Stimulated activated CD4-positive, alpha-beta T cell treated with anti-CD3 and anti-CD28 coated beads, TNF-alpha, amount 100 ng/mL, for 48 hours (primary cell): Measurements from ENCODE around the gene PECR.

Experiments used
- DNase-seq, 3 donors: peaks; one replicate each; pipeline ENCODE4 v3.0.0-alpha.2; 2020; ENCODE audit warnings: low read depth in 3 of 3

Gene PECR

GRCh38 chr2:216071111-216071851 is 10.3 kb downstream of the PECR start:
- no peak for DNase-seq

- DNase-seq, result no peak
Measured at GRCh38 chr2:216070195-216070594, 11.4 kb downstream of the PECR start.

- no peak for DNase-seq
Measured at GRCh38 chr2:216069028-216069427, 12.6 kb downstream of the PECR start.

DNA sequence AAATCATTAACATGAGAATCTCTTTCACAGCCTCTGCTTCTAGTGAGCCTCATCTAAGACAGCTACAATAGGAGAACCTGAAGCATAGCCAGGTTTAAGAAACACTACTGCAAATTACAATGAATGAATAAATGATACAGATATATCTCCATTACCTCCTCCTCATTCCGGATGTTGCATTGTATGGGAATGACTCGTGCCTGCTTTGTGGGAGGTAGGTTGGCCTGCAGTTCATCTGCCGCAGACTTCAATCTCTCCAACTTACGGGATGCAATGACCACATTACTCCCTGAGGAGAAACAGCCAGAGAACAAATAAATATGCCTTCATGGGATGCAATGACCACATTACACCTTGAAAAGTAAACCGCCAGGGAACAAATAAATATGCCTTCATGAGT is 15.4 kb downstream of the PECR start:
- no peak for DNase-seq

DNA sequence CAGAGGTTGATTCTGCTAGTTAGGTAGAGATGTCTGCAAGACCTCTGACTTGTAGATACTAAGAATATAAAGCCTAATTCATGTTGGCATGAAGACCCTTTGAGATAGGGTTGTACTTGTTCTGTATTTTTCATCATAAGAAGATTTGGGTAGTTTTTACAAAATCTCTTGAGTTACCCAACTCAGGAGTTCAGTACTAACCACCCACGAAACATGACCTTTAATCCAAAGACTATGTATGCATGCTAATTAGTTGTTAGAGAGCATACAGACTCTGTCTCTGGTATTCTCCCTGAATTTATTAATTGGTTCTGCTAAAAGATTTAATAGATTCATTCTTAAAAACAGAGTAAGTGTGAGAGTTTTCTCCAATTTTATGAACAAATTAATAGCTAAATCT is 16.9 kb downstream of the PECR start:
- DNase-seq, result no peak

DNA sequence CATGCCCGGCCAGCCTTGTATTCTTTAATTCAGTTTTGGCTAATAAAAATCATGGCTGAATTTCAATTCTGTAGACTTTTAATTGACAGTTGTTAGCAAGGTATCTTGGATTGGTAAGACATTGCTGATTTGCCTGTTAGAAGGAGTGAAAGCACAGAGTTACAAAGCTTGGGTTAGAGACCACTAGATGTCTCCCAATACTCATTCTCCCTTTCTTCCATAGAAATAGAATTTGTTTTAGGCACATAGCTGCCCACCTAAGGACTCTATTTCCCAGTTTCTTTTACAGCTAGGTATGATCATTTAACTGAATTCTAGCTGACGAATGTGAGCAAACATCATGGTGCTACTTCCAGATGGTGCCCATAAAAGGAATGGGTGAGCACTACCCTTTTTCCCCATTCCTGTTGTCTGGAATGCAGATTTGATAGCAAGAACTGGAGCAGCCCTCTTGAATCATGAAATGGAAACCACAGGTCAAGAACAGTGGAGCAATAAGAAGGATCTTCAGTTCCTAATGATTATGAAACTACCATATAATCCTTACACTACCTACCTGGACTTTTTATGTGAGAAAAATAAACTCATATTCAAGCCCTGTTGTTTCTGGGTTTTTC is 17.5 kb downstream of the PECR start:
- no peak for DNase-seq

DNA sequence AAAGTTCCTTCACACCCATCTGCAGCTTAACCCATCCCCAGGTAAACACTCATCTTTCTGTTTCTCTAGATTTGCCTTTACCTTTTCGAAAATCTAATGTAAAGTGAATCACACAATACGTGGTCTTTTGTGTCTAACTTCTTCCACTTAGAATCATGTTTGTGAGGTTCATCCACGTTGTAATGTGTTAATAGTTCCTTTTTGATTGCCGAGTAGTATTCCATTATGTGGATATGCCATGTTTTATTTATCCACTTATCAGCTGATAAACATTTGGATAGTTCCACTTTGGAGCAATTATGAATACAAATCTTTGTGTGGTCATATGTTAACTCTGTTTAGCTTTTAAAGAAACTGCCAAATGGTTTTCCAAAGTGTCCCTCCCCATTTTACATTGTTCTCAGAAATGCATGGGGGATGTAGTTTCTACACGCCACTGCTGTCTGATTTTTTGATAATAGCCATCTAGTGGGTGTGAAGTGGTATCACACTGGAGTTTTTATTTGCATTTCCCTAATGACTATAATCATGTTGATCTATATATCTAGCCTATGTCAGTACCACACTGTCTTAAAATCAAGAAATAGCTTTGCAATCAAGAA is 22.3 kb downstream of the PECR start:
- no peak for DNase-seq

DNA sequence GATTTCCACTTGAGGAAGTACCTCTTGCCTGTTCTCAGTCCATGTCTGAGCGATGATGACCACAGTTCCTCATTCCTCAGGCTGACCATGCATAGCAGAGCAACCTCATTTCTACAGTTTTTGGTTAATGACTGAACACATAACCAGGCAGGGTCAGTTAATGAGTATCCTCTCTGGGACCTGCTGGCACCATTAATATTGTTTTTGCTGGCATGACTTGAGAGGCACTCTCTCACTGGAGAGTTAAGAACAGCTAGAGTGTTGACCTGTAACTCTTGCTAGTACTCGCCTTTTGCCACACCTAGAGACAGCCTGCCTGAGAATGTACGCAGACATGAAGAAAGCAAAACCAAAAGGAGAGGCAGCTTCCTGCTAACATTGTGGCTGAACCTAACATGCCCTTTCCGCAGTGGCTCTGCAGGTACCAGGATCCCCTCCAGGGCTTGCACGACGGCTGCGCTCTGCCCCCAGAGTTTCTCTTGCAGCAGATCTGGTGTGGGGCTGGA is 23.9 kb downstream of the PECR start:
- peak in 2 of 3 donors; percentile 12 to 31 for DNase-seq

DNA sequence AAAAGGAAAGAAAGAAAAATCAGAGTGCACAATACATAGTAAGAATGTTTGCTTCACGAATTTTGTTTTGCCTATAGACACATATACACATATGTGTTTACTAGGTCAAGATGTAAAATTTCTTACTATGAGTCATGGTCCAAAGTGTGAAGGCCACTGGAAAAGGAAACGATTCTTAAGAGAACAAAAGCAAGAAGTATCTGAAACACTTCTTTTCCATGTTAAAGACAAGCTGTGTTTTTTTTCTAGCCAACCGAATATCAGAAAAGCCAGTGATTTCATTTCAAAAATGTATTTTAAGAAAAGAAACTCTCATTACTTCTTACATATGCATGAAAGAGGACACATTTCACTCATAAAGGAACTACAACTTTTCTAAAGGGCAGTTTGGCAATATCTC is 24.9 kb downstream of the PECR start:
- no peak for DNase-seq

DNA sequence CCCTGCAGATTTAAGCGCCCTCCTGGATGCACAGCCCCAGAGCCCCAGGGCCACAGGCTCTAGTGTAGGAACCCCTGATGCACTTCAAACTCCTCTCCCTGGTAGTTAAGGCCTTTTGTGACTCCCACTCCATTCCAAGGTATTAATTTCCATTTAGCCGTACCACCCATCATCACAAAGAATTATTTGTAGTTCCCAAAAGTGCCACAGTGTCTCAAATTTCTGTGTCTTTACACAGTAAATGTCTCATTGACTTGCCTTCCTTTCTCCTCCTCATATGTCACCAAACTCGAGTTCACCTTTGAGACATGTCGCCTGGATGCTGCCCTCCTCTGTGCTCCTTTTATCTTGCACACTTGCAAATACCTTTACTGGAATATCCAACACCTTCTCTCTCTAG is 25.9 kb downstream of the PECR start:
- no peak for DNase-seq

GRCh38 chr2:216052420-216052819 is 29.2 kb downstream of the PECR start:
- no peak for DNase-seq

DNA sequence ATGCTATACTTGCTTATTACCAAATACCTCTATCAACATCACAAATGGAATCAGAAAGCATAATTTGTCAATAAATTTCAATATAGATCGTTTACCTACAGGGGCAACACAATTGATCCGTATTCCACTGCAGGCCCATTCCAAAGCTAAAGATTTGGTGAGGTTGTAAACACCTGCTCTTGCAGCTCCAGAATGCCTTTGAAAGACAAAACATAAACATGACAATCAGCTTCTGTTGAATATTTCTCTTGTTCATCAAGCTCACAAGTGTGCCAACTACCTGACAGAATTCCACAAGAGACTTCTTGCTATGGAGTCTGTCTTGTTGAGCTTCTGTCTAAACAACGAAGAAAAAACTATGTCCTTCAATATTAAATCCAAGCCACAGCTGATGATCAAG is 30.3 kb downstream of the PECR start:
- no peak for DNase-seq

DNA sequence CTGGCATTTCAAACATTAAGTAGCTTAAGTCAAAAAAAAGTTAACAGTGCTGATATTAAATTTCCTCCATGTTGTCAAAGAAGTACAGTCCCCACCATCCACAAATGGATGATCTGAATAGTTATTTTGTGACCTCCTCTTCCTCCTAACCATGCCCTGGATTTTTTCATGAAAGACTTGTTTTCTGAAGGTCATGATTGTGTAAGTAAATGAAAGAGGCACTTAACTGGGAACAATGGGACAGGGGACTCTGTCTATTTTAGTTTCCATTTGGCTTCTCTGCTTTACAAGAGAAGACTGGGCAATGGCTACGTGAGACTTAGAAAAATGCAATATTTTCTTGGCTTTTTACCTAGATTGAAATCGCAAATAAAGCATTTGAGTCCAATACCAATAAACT is 32.2 kb downstream of the PECR start:
- DNase-seq, result no peak

DNA sequence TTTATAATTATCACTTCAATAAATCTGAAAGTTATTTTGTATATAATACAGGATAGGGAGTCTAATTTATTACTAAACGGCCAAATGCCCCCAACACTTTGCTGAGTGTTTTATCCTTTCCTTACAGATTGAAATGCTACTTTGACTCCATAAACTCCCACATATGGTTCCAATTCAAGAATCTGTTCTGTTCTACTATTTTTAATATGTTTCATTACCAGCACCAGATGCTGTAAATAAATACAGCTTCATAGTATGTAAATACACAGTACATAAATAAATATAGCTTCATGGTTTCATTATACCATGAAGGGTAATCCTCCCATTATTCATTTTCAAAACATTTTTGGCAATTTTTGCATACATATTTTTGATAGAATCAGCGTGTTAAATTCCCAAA is 34.2 kb downstream of the PECR start:
- DNase-seq, result no peak

GRCh38 chr2:216044883-216045486 is 36.6 kb downstream of the PECR start:
- no peak for DNase-seq

DNA sequence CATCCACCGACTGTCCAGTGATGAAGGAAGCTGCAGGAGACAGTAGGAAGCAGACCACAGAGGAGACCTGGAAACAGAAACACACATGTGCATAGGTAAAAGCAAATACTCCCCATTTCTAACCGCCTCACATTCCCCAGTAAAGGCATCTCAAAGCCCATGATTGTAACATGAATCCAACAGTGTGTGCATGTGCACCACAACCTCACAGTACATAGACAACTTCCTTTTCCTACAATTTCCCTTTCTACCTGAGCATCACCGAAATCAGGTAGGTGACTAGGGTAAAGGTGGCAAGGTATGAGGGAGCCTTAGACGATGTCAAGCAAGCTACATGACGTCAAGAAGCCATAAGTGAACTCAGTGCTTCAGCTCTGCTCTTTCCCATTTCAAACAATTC is 37.7 kb downstream of the PECR start:
- DNase-seq, result no peak

- DNase-seq, result no peak
Measured at GRCh38 chr2:216041438-216041837, 40.2 kb downstream of the PECR start.

GRCh38 chr2:216039918-216040317 is 41.7 kb downstream of the PECR start:
- no peak for DNase-seq

GRCh38 chr2:216034065-216034464 is 47.5 kb downstream of the PECR start:
- peak; percentile 65 to 81 (median 72) for DNase-seq

GRCh38 chr2:216033403-216033802 is 48.2 kb downstream of the PECR start:
- DNase-seq, result no peak

GRCh38 chr2:216031960-216032689 is 49.5 kb downstream of the PECR start:
- no peak for DNase-seq

DNA sequence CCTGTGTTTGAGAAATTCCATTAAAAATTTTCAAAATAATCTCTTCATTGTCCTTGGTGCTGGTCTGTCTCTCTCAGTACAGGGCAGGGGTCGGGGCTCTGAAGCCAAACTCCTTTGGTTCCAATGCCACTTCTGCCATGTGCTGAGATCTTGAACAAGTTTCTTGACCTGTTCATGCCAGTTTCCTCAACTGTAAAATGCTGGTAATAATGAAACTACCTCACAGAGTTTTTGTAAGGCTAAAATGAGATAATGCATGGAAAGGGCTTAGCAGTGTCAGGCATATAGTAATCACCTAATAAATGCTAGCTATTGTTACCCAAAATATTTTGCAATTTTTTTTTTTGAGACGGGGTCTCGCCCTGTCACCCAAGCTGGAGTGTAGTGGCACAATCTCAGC is 51.4 kb downstream of the PECR start:
- DNase-seq, result no peak
